Activated CD8-positive, alpha-beta T cell treated with anti-CD3 and anti-CD28 coated beads for 36 hours (primary cell): ENCODE data around the gene NKG7. TPM values are rescaled to one million over a fixed set of nuclear protein-coding genes. Genes with fewer than 3 reads are reported as not detected.
"Not testable (repeated sequence)": the region's sequence is repeated elsewhere in the genome, so short reads cannot be mapped to it uniquely, and the experiment has no call there.

Experiments used
- ATAC-seq: fragments of 200-7000 bp; cut with Tn5 transposase; one replicate; pipeline ENCODE4 v1.10.0; 2021; ENCODE audit warnings: mild to moderate bottlenecking, moderate library complexity
- CTCF ChIA-PET: fragments of 350-600 bp; sonication (Branson Sonifier 250); formaldehyde crosslinking; loops from one replicate; lab custom pipeline; 2021; ENCODE audit warnings: antibody characterized with exemption; lab: Charles Lee
- POLR2A ChIA-PET: fragments of 350-600 bp; sonication (Branson Sonifier 250); formaldehyde crosslinking; loops from one replicate; lab custom pipeline; 2021; ENCODE audit warnings: antibody characterized with exemption; lab: Charles Lee
- DNase-seq: peaks from one replicate; pipeline ENCODE4 v3.0.0-alpha.2; 2020
- H3K27ac Mint-ChIP-seq: one replicate; pipeline ENCODE4 v1.8.0; 2021; ENCODE audit warnings: mild to moderate bottlenecking, mixed read lengths
- H3K27me3 Mint-ChIP-seq: one replicate; pipeline ENCODE4 v1.8.0; 2021; ENCODE audit warnings: mixed read lengths
- H3K36me3 Mint-ChIP-seq: one replicate; pipeline ENCODE4 v1.8.0; 2021; ENCODE audit warnings: low read depth, mixed read lengths
- H3K4me1 Mint-ChIP-seq: one replicate; pipeline ENCODE4 v1.8.0; 2021; ENCODE audit warnings: low read depth, mixed read lengths
- H3K4me3 Mint-ChIP-seq: one replicate; pipeline ENCODE4 v1.8.0; 2021; ENCODE audit warnings: mild to moderate bottlenecking, moderate library complexity, mixed read lengths
- H3K9me3 Mint-ChIP-seq: one replicate; pipeline ENCODE4 v1.8.0; 2021; ENCODE audit warnings: mixed read lengths
- CTCF ChIP-seq: fragments of 200-600 bp; IDR thresholded peaks from one replicate; pipeline ENCODE4 v1.8.0; 2022; ENCODE audit warnings: antibody characterized with exemption, mild to moderate bottlenecking
- intact Hi-C: fragments of 100-400 bp; cut with micrococcal nuclease; formaldehyde crosslinking; loops from one replicate; pipeline ENCODE4 v1.10.0; 2022
- total RNA-seq, 2 experiments: library from RNA; stranded (reverse); gene quantifications; one replicate each; pipeline ENCODE4 v1.2.3, GENCODE V29; 2021

The NKG7 gene
- total RNA-seq, 2 experiments from 2014 or later, result 258 to 283 TPM

DNA sequence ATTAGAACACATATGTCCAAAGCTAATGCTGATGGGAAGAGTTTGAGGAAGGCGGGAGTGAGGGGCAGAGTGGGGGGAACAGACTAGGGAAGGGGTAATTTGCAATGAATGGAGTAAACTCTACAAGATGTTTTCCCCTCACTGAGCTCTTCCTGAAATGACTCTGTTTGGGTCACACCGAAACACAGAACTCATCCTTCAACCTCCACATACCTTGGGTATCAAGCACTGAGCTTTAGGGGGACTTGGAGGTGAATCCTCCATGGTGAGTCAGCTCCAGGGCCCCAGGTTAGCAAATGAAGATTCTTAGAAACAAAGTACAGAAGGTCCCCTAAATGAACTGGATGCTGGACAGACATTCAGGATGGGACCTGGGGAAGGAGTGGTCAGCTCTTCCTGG lies 46.3 kb upstream of the NKG7 start:
- Mint-ChIP-seq H3K36me3 (no peaks in the 10 kb centered on the region), H3K27me3 (peaks cover 21% of the 10 kb centered on the region), H3K4me1 (peaks cover 28% of the 10 kb centered on the region), H3K27ac (no peak overlapping the region), H3K9me3 (no peaks in the 10 kb centered on the region), H3K4me3 (no peak overlapping the region)
- DNase-seq, result no peak
- TF ChIP-seq CTCF, result no peak
- intact Hi-C loops, result no loop called here
- no peak for ATAC-seq
- CTCF ChIA-PET, result interaction anchor here (0.7 to 6.3 kb wide), 10 partner anchors 11 to 242 kb away, joined by 3 to 60 read pairs (median 6); no protein-coding TSS in a partner anchor
- POLR2A ChIA-PET, result interaction anchor here (0.7 to 1.5 kb wide), 3 partner anchors 20 to 51 kb away, joined by 3 read pairs; partner anchors contain the start of gene NKG7

- Mint-ChIP-seq H3K36me3 (peaks cover 1% of the 10 kb centered on the region), H3K9me3 (no peaks in the 10 kb centered on the region), H3K27me3 (peaks cover 21% of the 10 kb centered on the region), H3K27ac (no peak overlapping the region), H3K4me3 (no peak overlapping the region), H3K4me1 (peaks cover 28% of the 10 kb centered on the region)
- ATAC-seq (no peak), DNase-seq (no peak)
- TF ChIP-seq CTCF, result no peak
- ChIA-PET POLR2A (interaction anchor here (0.7 to 1.5 kb wide), 3 partner anchors 24 to 71 kb away, joined by 3 read pairs; no protein-coding TSS in a partner anchor), CTCF (interaction anchor here (0.7 to 6.3 kb wide), 12 partner anchors 10 to 239 kb away, joined by 3 to 60 read pairs (median 4); no protein-coding TSS in a partner anchor)
- intact Hi-C loops, result no loop called here
Measured at GRCh38 chr19:51417810-51418157, 45.3 kb upstream of the NKG7 start.

DNA sequence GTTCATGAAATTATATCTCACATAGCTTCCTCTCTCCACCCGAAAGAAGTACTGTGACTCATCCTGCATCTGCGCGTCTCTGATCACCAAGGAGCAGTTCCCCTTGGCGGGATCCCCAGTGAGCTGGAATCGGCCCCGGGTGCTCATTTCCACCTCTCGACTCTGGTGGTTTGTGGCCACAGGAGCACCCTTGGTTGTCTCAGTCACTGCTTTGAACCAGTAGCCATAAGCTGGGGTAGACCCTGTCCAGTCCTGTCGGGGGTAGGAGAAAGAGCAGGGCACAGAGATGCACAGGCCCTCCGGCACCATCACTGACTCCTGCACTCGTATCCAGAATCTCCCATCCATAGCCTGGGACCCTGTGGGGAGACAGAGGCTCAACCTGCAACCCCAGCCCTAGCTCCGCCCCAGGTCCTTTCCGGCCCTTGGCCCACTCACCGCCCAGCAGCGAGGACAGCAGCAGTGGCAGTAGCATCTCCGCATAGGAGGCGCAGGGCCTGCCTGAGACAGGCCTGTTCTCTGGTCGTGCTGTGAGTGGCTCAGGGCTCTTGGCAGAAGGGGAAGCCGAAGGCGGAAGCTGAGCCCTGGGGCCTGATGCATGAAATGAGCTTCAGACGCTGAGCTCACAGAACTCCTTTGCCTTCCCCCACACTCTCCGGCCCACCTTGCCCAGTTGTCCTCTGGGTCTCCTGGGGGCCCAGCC lies 44.8 kb upstream of the NKG7 start, which contains the start of gene SIGLEC10:
Gene SIGLEC10, minus strand, starts transcription at position 536 of the 703 bp plus-strand sequence. Its CDS starts 61 bp downstream, at position 475.
- H3K4me3 Mint-ChIP-seq, result no peak within 1 kb of the TSS
- POLR2A ChIA-PET, result interaction anchor here (0.6 to 1.5 kb wide), 4 partner anchors 25 to 125 kb away, joined by 3 read pairs; no protein-coding TSS in a partner anchor
- peak; percentile 60 for ATAC-seq

GRCh38 chr19:51416422-51416821 lies 44.0 kb upstream of the NKG7 start:
- POLR2A ChIA-PET, H3K36me3 Mint-ChIP-seq, intact Hi-C loops, H3K9me3 Mint-ChIP-seq, ATAC-seq, H3K4me3 Mint-ChIP-seq, H3K27ac Mint-ChIP-seq, DNase-seq: not testable (repeated sequence)
- Mint-ChIP-seq H3K27me3 (peaks cover 21% of the 10 kb centered on the region), H3K4me1 (peaks cover 28% of the 10 kb centered on the region)
- CTCF ChIA-PET, result interaction anchor here (1.2 to 6.3 kb wide), 5 partner anchors 18 to 241 kb away, joined by 3 to 60 read pairs (median 4); no protein-coding TSS in a partner anchor

More for the DNA sequence above, 44.8 kb upstream of the NKG7 start, which contains the start of gene SIGLEC10:
- peaks cover 1% of the 10 kb centered on the region for H3K36me3 Mint-ChIP-seq
- no peak for TF ChIP-seq CTCF
- CTCF ChIA-PET, result interaction anchor here (0.7 to 6.3 kb wide), 11 partner anchors 9 to 240 kb away, joined by 3 to 60 read pairs (median 4); no protein-coding TSS in a partner anchor
- DNase-seq, result peak; percentile 62
- peaks cover 21% of the 10 kb centered on the region for H3K27me3 Mint-ChIP-seq
- intact Hi-C loops, result no loop called here
- no peaks in the 10 kb centered on the region for H3K9me3 Mint-ChIP-seq
- no peak within 1 kb of the TSS for H3K27ac Mint-ChIP-seq
- peaks cover 28% of the 10 kb centered on the region for H3K4me1 Mint-ChIP-seq

DNA sequence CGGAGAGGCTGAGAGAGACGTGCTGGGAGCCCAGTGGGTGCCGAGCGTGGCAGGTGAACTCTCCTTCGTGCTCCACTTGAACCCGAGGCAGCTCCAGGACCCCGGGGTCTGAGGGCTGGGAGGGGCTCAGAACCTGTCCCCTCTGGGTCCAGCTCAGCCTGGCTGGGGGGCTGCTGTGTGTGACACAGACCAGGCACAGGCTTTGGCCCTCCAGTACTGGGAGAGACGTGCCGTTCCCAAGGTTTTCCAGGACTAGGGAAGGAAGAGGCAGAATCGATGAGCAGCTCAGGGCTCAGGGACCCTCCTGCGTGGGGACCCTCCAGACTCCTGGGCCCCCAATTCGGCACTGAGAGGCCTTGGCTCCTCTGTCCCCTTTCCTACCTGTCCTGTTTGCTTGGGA lies 42.7 kb upstream of the NKG7 start:
- no peak for TF ChIP-seq CTCF
- no peak for ATAC-seq
- H3K9me3 Mint-ChIP-seq, result no peaks in the 10 kb centered on the region
- no peak overlapping the region for H3K27ac Mint-ChIP-seq
- ChIA-PET POLR2A (no interaction called here), CTCF (no interaction called here)
- H3K4me3 Mint-ChIP-seq, result no peak overlapping the region
- H3K36me3 Mint-ChIP-seq, result peaks cover 1% of the 10 kb centered on the region
- H3K4me1 Mint-ChIP-seq, result peaks cover 22% of the 10 kb centered on the region
- DNase-seq, result no peak
- intact Hi-C loops, result no loop called here
- H3K27me3 Mint-ChIP-seq, result peaks cover 19% of the 10 kb centered on the region
